Mesenteric fat pad (tissue), 1 donor: Measurements from ENCODE around the gene SMPDL3B. TPM values are rescaled to one million over a fixed set of nuclear protein-coding genes. Genes with fewer than 3 reads are reported as not detected.

Experiments
- total RNA-seq: library from RNA; stranded (reverse); fragmentation: NEBNext Ultra II Directional; extraction: Animal tissue kit (Norgen Biotek cat#: 25700); gene quantifications from one replicate; pipeline ENCODE4 v1.2.1, GENCODE V29; 2021
- donor health status: DM: yes; HTN: yes; CAD: no.

The SMPDL3B gene
- total RNA-seq, 1 donor from 2014 or later, result not detected

Other genes with a start within 250 kb of the SMPDL3B start
- 15.3 TPM for gene FAM76A, start 209.0 kb upstream of the SMPDL3B start, total RNA-seq
- 84.2 TPM for gene STX12, start 161.8 kb upstream of the SMPDL3B start, total RNA-seq
- 35.3 TPM for gene PPP1R8, start 104.2 kb upstream of the SMPDL3B start, total RNA-seq
- gene THEMIS2, start 62.5 kb upstream of the SMPDL3B start, total RNA-seq, result 64.9 TPM
- 31.6 TPM for gene RPA2, start 20.4 kb upstream of the SMPDL3B start, total RNA-seq
- gene XKR8, start 25.0 kb downstream of the SMPDL3B start, total RNA-seq, result 7.0 TPM
- gene EYA3, start 153.6 kb downstream of the SMPDL3B start, total RNA-seq, result 15.3 TPM
- gene PTAFR, start 241.7 kb downstream of the SMPDL3B start, total RNA-seq, result 22.8 TPM